HG03432 (cell line): ENCODE data around the gene GTF3C5.

Source experiments
- ATAC-seq: cut with Tn5 transposase; IDR thresholded peaks from one replicate; pipeline ENCODE4 v1.9.1; 2021; ENCODE audit warnings: mild to moderate bottlenecking, moderate library complexity; ENCODE audit not compliant: unreplicated experiment

The GTF3C5 gene

DNA sequence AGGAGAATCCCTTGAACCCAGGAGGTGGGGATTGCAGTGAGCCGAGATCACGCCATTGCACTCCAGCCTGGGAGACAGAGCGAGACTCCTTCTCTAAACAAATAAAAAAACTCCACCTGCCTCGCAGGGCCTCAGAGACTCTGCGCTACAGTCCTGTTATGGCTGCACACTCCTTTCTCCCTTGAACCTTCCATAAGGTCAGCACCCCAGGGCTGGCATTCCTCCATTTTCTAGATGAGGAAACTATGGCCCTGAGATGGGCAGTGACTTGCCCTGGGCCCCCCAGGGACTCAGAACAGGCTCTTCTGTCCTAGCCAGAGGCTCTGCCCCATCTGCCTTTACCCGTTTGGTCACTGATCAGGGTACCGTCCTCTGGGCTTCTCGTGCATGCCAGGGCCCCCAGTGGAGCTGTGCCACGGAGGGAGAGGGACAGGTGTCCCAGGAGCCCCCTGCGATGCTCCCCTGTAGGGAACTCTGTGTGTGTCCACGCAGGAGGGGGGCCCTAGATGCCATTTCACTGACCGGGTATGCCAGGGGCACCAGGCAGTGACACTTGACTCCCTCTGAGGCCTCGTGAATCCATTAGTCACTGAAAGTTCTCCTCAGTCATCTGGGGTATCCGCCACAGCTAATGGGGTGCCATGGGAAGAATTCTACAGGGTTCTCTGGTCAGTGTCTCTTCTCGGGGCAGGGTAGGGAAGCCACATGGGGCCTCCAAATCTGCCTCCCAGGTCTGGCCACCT is 74.1 kb downstream of the GTF3C5 start:
- ATAC-seq = no peak

DNA sequence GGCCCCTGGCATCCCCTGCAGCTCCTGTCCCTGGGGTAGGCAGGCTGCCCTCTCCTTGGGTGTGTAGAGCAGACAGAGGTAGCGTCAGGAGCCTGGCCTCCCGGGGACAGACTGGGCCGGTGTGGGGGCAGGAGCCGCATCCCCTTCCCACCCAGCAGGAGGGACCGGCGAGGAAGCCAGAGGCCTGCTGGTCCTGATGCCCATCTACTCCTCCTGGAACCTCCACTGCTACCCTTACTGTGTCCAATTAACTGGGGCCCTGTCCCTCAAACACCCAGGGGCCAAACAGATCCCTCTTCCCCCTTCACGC is 74.6 kb downstream of the GTF3C5 start:
- ATAC-seq = no peak

DNA sequence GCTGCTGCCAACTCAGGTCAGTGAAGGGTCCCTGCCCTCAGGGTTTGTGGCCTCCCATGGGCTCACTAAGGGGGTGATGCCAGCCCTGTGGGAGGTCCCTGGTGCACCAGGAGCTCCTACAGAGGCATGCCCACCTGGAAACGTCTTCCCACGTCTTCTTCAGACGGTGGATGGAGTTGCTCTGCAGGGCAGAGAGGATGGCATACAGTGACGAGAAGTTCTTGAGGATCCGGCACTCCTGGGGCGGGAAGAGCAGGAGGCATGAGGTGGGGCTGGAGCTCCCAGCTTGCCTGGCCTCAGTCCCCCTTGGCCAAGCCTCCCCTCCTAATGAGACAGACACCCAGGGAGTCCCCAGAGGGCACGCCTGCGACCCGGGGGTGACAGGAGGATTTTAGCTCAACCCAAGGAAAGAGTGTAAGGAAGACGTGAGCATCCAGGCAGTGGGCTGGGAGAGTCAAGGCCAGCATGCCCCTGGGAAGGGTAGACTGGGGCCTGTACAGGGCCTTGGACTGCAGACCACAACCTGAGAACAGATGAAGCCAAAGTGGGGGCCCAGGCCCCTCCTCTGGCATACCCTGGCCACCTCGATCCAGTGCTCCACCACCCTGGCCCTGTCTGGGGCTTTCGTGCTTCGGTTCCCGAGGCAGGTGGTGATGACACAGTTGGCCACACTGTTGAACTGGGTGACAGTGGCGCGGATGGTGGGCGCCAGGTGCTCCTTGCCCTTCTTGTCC is 75.9 kb downstream of the GTF3C5 start:
- ATAC-seq = no peak

DNA sequence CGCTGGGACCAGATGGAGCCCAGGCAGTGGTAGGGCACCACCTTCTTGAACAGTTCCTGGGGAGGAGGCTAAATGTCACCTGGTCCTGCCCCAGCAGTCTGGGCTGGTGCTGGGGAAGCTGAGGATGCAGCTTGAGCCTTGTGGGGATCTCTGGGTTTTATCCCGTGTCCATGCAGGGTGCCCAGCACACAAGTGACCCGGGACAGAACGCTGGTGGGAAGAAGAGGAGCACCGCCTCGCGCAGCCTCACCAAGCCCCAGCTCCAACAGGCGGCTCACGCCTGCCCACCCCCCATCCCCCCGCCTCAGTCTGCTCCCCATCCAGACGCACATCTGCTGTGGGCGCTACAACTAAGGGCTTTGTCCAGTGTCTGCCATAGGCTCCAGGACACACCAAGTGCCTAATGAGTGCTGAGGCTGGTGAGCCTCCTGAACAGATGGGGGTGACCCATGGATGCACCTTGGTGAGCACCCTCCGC is 76.5 kb downstream of the GTF3C5 start:
- no peak for ATAC-seq
